IMR-90 (cell line): ENCODE measurements around the gene ADCY5. TPM values are rescaled to one million over a fixed set of nuclear protein-coding genes. Genes with fewer than 3 reads are reported as not detected.

Experiments used
- ATAC-seq: fragments of 200-7000 bp; cut with Tn5 transposase; 2 replicates; pipeline ENCODE4 v1.9.1; 2020; ENCODE audit warnings: low read depth, mild to moderate bottlenecking, moderate library complexity
- BruUV-seq: library from RNA; stranded (reverse); fragments of 400-500 nt; replicated peaks from 2 replicates; lab custom pipeline; 2021; lab: Mats Ljungman, UMichigan
- CTCF ChIA-PET: fragments of 300-600 bp; formaldehyde crosslinking; extraction: SDS; loops from one replicate; lab custom pipeline; 2021; ENCODE audit warnings: antibody characterized with exemption; lab: Yijun Ruan, JAX
- POLR2A ChIA-PET: fragments of 300-600 bp; sonication (Branson Sonifier 250); formaldehyde crosslinking; loops from one replicate; lab custom pipeline; 2022; ENCODE audit warnings: antibody characterized with exemption; ENCODE audit not compliant: unreplicated experiment; lab: Charles Lee
- DNase-seq: peaks from one replicate; pipeline ENCODE4 v3.0.0; 2013
- H2AFZ ChIP-seq: replicated peaks from 2 replicates; pipeline ENCODE3; 2013; ENCODE audit warnings: low read length, mild to moderate bottlenecking; ENCODE audit not compliant: poor library complexity
- H2AK5ac ChIP-seq: 2 replicates; pipeline ENCODE4 v1.6.1; 2013; ENCODE audit warnings: low read depth, low read length, inconsistent platforms
- H2AK9ac ChIP-seq: replicated peaks from 2 replicates; pipeline ENCODE3; 2013; ENCODE audit warnings: mild to moderate bottlenecking, low read depth, low read length, moderate library complexity; ENCODE audit not compliant: poor library complexity
- H2BK120ac ChIP-seq: 2 replicates; pipeline ENCODE4 v1.6.1; 2013; ENCODE audit warnings: low read depth, low read length, inconsistent platforms
- H2BK15ac ChIP-seq: 3 replicates; pipeline ENCODE4 v1.6.1; 2013; ENCODE audit warnings: low read depth, low read length, inconsistent platforms
- H2BK20ac ChIP-seq: 2 replicates; pipeline ENCODE4 v1.6.1; 2013; ENCODE audit warnings: low read depth, mild to moderate bottlenecking, inconsistent platforms, low read length, moderate library complexity
- H2BK5ac ChIP-seq: 2 replicates; pipeline ENCODE4 v1.6.1; 2013; ENCODE audit warnings: mild to moderate bottlenecking, low read depth, low read length, inconsistent platforms; ENCODE audit not compliant: poor library complexity, severe bottlenecking
- H3K14ac ChIP-seq: replicated peaks from 2 replicates; pipeline ENCODE4 v1.6.1; 2013; ENCODE audit warnings: low read depth, low read length, inconsistent platforms
- H3K18ac ChIP-seq: 2 replicates; pipeline ENCODE4 v1.6.1; 2013; ENCODE audit warnings: low read depth, low read length, control low read depth
- H3K23ac ChIP-seq: 2 replicates; pipeline ENCODE4 v1.6.1; 2013; ENCODE audit warnings: low read depth, low read length, inconsistent platforms
- H3K27ac ChIP-seq: 2 replicates; pipeline ENCODE4 v1.5.1; 2013; ENCODE audit warnings: mild to moderate bottlenecking, control low read depth, low read length; ENCODE audit not compliant: insufficient read depth
- H3K27me3 ChIP-seq: 2 replicates; pipeline ENCODE4 v1.6.1; 2013; ENCODE audit warnings: low read length; ENCODE audit not compliant: control insufficient read depth, insufficient read depth
- H3K36me3 ChIP-seq: 2 replicates; pipeline ENCODE4 v1.6.1; 2013; ENCODE audit warnings: low read length, mixed read lengths; ENCODE audit not compliant: control insufficient read depth, insufficient read depth
- H3K4ac ChIP-seq: 2 replicates; pipeline ENCODE4 v1.6.1; 2013; ENCODE audit warnings: low read depth, low read length, inconsistent platforms
- H3K4me1 ChIP-seq: 2 replicates; pipeline ENCODE4 v1.6.1; 2013; ENCODE audit warnings: low read length, mixed read lengths; ENCODE audit not compliant: control insufficient read depth, insufficient read depth
- H3K4me2 ChIP-seq: 2 replicates; pipeline ENCODE4 v1.6.1; 2013; ENCODE audit warnings: low read depth, mild to moderate bottlenecking, control low read depth, low read length, moderate library complexity
- H3K4me3 ChIP-seq: 2 replicates; pipeline ENCODE4 v1.5.1; 2013; ENCODE audit warnings: low read depth, mild to moderate bottlenecking, control low read depth, low read length, moderate library complexity; ENCODE audit not compliant: insufficient read depth
- H3K56ac ChIP-seq: 2 replicates; pipeline ENCODE4 v1.6.1; 2013; ENCODE audit warnings: low read length, inconsistent platforms; ENCODE audit not compliant: insufficient read depth; ENCODE audit errors: extremely low read depth
- H3K79me1 ChIP-seq, 2 experiments: 2 replicates each; pipeline ENCODE4 v1.6.1; 2013; ENCODE audit warnings: low read length in 2 of 2, inconsistent platforms in 1 of 2, low read depth in 1 of 2
- H3K9ac ChIP-seq: 2 replicates; pipeline ENCODE4 v1.6.1; 2013; ENCODE audit warnings: low read depth, low read length, control low read depth
- H3K9me1 ChIP-seq: 2 replicates; pipeline ENCODE4 v1.6.1; 2013; ENCODE audit warnings: low read length, inconsistent platforms; ENCODE audit not compliant: insufficient read depth
- H3K9me3 ChIP-seq: 2 replicates; pipeline ENCODE4 v1.6.1; 2013; ENCODE audit warnings: low read length; ENCODE audit not compliant: control insufficient read depth, insufficient read depth
- H4K20me1 ChIP-seq: 2 replicates; pipeline ENCODE4 v1.6.1; 2013; ENCODE audit warnings: low read length, inconsistent platforms; ENCODE audit not compliant: insufficient read depth
- H4K5ac ChIP-seq: 2 replicates; pipeline ENCODE4 v1.6.1; 2013; ENCODE audit warnings: mild to moderate bottlenecking, low read depth, low read length, control low read depth
- H4K8ac ChIP-seq, 2 experiments: 2 replicates each; pipeline ENCODE4 v1.6.1; 2013; ENCODE audit warnings: low read depth in 2 of 2, low read length in 2 of 2, control low read depth in 1 of 2, inconsistent platforms in 1 of 2
- H4K91ac ChIP-seq: 2 replicates; pipeline ENCODE4 v1.6.1; 2013; ENCODE audit warnings: low read depth, low read length, inconsistent platforms; ENCODE audit not compliant: insufficient read depth
- SMC3 ChIP-seq: fragments of 150-350 bp; IDR thresholded peaks from 2 replicates; pipeline ENCODE4 v1.6.1; 2016; ENCODE audit warnings: low read depth, mild to moderate bottlenecking, antibody characterized with exemption, low read length, moderate library complexity
- WGBS, 2 experiments: methylation state at CpG; one replicate each; pipeline versions ENCODE4 v1.1.5 to v1.1.7; 2013; ENCODE audit warnings: missing lambda C conversion rate in 2 of 2; ENCODE audit not compliant: insufficient read length in 1 of 2; ENCODE audit errors: extremely low coverage in 2 of 2; 5-methylcytosine and 5-hydroxymethylcytosine counted together
- dilution Hi-C: fragments of 300-500 bp; cut with HindIII; formaldehyde crosslinking; loops from one replicate; pipeline ENCODE4 v1.14.3; 2018; ENCODE audit warnings: low sequenced_read_pairs; ENCODE audit not compliant: unreplicated experiment
- in situ Hi-C: fragments of 300-500 bp; cut with MboI; formaldehyde crosslinking; loops from 3 replicates; pipeline ENCODE4 v1.14.3; 2019; ENCODE audit warnings: low sequenced_read_pairs, inconsistent platforms, mixed read lengths
- intact Hi-C: fragments of 100-400 bp; cut with micrococcal nuclease; formaldehyde crosslinking; loops from 2 replicates; pipeline ENCODE4 v1.10.0; 2022
- polyA plus RNA-seq, 3 experiments: library from polyadenylated mRNA; depleted of rRNA; stranded (reverse); fragments of >200 nt; gene quantifications; 2 replicates each; pipeline ENCODE4 v1.2.3, GENCODE V29; 2012; ENCODE audit warnings: low replicate concordance in 1 of 3
- total RNA-seq: library from RNA; depleted of rRNA; stranded (reverse); fragments of >200 nt; gene quantifications from 2 replicates; pipeline ENCODE4 v1.2.3, GENCODE V29; 2012

ADCY5 gene
- total and polyA plus RNA-seq, 2 of the 4 experiments (the other 2 are of a cell fraction): 0.14 to 0.18 TPM

GRCh38 chr3:123349201-123349535, 99.7 kb downstream of the ADCY5 start:
- Histone ChIP-seq H3K56ac (no peak overlapping the region), H3K14ac (no peak overlapping the region), H3K27me3 (peaks cover 65% of the 10 kb centered on the region), H3K4me3 (no peak overlapping the region), H3K4ac (no peak overlapping the region), H2BK20ac (no peak overlapping the region), H3K4me2 (no peak overlapping the region), H2AK9ac (no peak overlapping the region), H4K8ac (no peak overlapping the region), H2BK15ac (no peak overlapping the region), H3K36me3 (no peaks in the 10 kb centered on the region), H3K23ac (no peak overlapping the region), H3K9ac (no peak overlapping the region), H4K20me1 (no peaks in the 10 kb centered on the region), H2AFZ (no peak overlapping the region), H3K79me1 (no peaks in the 10 kb centered on the region), H3K9me3 (no peaks in the 10 kb centered on the region), H2AK5ac (no peak overlapping the region), H4K5ac (no peak overlapping the region), H2BK120ac (no peak overlapping the region), H2BK5ac (no peak overlapping the region), H3K18ac (no peak overlapping the region), H3K4me1 (no peaks in the 10 kb centered on the region), H4K91ac (no peak overlapping the region), H3K27ac (no peak overlapping the region), H3K9me1 (no peaks in the 10 kb centered on the region)
- POLR2A ChIA-PET: no interaction called here
- CTCF ChIA-PET: no interaction called here
- in situ Hi-C loops: no loop called here
- no peak for ATAC-seq
- no peak for DNase-seq
- no TSS peak for BruUV-seq
- dilution Hi-C loops: no loop called here
- 65% methylated on average over 6 of the region's 9 CpGs; no CpG with 5 or more reads in 1 of the 2 experiments for WGBS, 2 experiments
- no peak for TF ChIP-seq SMC3
- intact Hi-C loops: no loop called here
